ENCODE measurements around the gene YWHAE.

DNA sequence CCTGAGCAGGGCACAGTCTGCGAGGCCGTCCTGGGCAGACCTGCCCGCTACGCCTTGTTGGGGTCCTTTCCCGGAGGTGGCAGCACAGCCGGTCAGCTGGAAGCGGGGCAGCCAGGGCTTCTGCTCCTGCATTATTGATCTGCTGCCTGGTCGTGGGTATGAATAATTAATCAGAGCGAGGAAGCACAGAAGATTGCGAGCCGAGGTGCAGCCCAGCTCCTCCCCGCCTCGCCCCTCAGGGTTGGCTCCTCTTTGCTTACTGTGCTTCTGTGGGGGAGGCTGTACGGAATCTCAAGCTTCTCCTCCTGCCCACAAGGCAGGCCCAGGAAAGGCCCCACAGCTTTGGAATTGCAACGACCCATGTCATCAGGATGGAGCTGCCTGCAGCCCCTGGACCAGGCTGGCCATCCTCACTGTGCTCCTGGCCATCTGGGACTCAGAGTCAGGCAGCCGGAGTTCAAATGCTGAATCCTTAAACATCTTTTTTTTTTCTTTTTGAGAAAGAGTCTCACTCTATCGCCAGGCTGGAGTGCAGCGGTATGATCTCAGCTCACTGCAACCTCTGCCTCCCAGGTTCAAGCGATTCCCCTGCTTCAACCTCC is 95.0 kb downstream of the YWHAE start:
- TF ChIP-seq, protein P1, sequence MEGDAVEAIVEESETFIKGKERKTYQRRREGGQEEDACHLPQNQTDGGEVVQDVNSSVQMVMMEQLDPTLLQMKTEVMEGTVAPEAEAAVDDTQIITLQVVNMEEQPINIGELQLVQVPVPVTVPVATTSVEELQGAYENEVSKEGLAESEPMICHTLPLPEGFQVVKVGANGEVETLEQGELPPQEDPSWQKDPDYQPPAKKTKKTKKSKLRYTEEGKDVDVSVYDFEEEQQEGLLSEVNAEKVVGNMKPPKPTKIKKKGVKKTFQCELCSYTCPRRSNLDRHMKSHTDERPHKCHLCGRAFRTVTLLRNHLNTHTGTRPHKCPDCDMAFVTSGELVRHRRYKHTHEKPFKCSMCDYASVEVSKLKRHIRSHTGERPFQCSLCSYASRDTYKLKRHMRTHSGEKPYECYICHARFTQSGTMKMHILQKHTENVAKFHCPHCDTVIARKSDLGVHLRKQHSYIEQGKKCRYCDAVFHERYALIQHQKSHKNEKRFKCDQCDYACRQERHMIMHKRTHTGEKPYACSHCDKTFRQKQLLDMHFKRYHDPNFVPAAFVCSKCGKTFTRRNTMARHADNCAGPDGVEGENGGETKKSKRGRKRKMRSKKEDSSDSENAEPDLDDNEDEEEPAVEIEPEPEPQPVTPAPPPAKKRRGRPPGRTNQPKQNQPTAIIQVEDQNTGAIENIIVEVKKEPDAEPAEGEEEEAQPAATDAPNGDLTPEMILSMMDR (conservative IDR thresholded peaks at IDR 0.05; ENCODE audit: low read depth, low read length), result no peak
- TF ChIP-seq EZH2 (IDR thresholded peaks at IDR 0.05; ENCODE audit: low read length, unreplicated experiment) (no peak), EZH2phosphoT487 (IDR thresholded peaks at IDR 0.05; ENCODE audit: borderline replicate concordance, low read length) (no peak)

Data from PC-3 (cell line).